NCI-H2196 (cell line): Measurements from ENCODE around the gene PTGES3.
"Not testable (repeated sequence)": the region's sequence is repeated elsewhere in the genome, so short reads cannot be mapped to it uniquely, and the experiment has no call there.

Source experiments
- DNase-seq: peaks from one replicate; lab custom pipeline; 2025; ENCODE audit not compliant: unreplicated experiment; lab: John Stamatoyannopoulos, UW

Gene PTGES3

DNA sequence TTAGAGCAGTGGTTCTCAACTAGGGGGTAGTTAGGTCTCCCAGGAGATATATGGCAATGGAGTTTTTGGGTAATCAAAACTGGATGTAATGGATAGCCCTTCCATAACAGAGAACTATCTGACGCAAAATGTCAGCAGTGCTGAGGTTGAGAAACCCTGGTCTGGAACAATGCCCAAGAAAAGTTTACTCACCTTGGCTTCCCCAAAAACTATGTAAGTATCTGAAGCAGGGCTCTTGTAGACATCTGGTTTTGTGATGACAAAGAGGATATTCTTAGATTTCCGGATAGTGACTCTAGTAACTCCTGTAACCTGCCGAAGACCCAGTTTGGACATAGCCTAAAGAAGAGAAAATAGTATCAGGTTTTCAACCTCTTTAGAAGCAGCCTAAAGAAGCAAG is 25.3 kb upstream of the PTGES3 start:
- DNase-seq, result no peak

DNA sequence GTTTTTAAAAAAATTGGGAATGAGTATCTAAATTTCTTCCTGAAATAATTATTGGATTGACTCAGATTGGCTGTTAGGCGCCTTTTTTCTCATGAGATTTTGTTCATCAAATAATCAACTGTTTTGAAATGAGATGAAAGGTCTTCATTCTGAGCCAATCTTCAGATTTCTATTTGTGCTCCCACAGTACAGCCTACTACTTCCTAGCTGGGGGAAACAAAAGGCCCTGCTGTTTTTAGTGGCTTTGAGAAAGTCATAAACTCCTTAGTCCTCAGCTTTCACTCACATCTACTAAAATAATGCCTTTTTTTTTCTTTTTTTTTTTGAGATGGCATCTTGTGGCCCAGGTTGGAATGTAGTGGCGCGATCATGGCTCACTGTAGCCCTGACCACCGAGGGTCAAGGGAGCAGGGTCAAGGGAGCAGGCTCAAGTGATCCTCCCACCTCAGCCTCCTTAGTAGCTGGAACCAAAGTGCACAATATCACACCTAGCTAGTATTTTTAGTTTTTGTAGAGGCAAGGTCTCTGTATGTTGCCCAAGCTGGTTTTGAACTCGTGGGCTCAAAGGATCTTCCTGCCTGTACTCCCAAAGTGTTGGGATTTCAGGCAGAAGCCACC is 21.8 kb upstream of the PTGES3 start:
- DNase-seq, result no peak

DNA sequence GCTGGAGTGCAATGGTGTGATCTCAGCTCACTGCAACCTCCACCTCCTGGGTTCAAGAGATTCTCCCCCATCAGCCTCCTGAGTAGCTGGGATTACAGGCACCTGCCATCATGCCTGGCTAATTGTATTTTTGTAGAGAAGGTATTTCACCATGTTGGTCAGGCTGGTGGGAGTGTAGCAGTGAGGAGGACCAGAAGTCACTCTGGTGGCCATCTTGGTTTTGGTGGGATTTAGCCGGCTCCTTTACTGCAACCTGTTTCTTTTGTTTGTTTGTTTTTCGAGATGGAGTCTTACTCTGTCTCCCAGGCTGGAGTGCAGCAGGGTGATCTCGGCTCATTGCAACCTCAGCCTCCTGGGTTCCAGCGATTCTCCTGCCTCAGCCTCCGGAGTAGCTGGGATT is 16.4 kb upstream of the PTGES3 start:
- DNase-seq, result not testable (repeated sequence)

DNA sequence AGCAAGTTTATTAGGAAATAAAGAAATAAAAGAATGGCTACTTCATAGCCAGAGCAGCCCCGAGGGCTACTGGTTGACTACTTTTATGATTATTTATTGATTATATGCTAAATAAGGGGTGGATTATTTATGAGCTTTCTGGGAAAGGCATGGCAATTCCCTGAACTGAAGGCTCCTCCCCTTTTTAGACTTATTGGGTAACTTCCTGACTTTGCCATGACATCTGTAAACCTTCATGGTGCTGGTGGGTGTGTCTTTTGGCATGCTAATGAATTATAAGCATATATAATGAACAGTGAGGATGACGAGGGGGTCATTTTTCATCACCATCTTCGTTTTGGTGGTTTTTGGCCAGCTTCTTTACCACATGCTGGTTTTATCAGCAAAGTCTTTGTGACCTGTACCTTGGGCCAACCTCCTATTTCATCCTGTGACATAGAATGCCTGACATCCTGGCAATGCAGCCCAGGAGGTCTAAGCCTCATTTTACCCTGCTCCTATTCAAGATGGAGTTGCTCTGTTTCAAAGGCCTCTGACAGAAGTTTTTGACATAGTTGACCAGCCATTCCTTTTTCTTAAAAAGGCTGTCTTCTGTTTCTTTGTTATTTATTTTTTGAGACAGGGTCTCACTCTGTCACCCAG is 11.1 kb upstream of the PTGES3 start:
- DNase-seq, result no peak

- no peak for DNase-seq
Measured at GRCh38 chr12:56695327-56696101, 7.4 kb upstream of the PTGES3 start.

GRCh38 chr12:56694161-56694560 is 6.1 kb upstream of the PTGES3 start:
- no peak for DNase-seq

GRCh38 chr12:56688846-56689109 is 694 bp upstream of the PTGES3 start:
- DNase-seq, result no peak

DNA sequence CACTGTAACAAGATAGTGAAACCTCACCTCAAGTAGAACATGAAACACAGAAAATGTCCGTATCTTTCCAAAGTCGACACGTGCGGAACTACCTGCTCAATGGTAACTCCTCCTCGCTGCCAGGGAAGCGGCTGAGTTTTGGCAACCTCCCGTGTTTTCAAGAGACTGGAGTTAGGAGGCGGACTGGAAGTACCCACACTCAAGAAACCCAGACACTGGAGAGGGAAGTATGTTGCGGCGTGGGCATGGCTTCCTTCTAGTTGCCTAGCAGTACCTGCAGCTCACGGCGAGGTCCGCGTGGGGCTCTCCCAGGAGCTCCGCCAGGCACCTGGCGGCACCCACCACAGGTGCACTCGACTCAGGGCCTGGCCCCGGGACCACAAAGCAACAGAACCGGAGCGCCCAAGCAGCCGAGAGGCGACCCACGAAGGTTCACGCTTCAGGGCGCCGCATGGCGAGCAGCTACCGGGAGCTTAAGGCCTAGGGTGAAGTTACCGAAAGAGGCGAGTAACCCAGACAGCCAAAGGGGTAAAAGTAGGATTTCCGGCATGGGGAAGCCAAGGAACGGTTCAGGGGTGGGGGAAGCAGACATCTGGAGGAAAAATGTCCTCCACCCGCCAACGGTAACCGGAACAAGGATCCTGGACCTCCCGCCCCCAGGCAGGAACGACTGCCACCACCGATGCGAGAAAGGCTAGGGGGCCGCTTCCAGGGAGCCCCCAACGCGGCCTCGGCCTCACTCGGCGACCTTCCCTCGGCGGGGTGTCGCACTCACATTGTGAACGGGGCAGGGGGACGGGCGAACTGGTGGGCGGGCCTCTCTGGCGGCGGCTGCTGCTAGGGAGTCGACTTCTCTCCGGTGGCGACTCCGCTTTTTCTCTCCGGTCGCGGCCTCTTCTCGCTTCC is 608 bp downstream of the PTGES3 start:
- no peak for DNase-seq

DNA sequence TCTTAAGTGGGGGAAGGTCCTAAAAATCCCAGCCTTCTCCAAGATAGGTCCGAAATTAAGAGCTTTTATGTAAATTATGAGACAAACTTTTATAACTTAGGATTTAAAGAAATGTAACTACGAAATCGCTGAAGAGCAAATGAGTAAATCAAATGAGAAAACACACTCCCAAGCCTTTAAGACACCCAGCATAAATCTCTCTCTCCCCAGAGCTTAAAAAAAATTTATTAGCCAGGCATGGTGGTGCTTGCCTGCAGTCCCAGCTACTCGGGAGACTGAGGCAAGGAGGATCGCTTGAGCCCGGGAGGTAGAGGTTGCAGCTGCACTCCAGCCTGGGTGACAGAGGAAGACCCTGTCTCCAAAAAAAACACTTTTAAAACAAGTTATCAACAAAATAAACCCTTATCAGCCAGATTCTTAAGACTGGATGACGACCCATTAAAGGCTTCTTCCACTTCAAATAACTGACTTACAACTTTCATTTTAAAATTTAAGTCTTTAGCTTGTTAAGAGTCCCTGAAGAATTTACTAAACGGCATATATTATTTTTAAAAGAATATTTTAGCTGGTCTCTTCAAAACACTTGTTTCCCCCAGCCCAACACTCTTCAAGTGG is 3.2 kb downstream of the PTGES3 start:
- DNase-seq, result no peak

- DNase-seq, result no peak
Measured at GRCh38 chr12:56682323-56682722, 5.8 kb downstream of the PTGES3 start.

- DNase-seq, result no peak
Measured at GRCh38 chr12:56679883-56680575, 8.1 kb downstream of the PTGES3 start.

GRCh38 chr12:56678852-56679251 is 9.2 kb downstream of the PTGES3 start:
- no peak for DNase-seq

- DNase-seq, result no peak
Measured at GRCh38 chr12:56677680-56678079, 10.4 kb downstream of the PTGES3 start.

DNA sequence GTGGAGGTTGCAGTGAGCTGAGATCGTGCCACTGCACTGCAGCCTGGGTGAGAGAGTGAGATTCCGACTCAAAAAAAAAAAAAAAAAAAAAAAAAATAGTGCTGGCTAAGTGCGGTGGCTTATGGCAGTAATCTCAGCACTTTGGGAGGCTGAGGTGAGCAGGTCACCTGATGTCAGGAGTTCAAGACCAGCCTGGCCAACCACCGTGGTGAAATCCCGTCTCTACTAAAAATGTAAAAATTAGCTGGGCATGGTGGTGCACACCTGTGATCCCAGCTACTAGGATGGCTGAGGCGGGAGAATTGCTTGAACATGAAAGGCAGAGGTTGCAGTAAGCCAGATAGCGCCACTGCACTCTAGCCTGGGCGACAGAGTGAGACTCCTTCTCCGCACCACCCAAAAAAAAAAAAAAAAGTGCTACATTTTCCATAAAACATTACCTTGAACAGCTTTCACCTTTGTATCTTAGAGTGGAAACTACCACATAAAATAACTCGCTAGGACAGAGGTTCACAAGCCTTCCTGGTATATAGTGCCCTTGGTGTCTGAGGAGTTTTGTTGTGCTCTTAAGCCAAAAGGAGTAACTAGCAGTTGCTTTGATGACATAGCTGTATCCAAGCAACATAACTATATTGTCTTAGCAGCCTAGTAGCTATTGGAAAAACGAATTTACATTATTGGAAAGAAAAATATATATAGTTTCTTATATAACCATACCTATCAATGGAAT is 11.1 kb downstream of the PTGES3 start:
- no peak for DNase-seq

GRCh38 chr12:56671608-56672007 is 16.5 kb downstream of the PTGES3 start:
- no peak for DNase-seq

DNA sequence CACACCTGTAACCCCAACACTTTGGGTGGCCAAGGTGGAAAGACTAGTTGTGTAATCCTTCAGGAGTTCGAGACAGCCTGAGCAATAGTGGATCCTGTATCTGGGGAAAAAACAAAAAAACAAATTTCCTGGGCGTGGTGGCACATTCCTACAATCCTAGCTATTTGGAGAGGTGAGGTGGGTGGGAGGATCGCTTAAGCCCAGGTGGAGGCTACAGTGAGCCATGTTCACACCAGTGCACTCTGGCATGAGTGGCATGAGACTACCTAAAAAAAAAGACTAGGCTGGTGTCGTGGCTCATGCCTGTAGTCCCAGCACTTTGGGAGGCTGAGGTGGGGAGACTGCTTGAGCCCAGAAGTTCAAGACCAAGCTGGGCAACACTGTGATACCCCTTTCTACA is 17.2 kb downstream of the PTGES3 start:
- DNase-seq, result no peak

DNA sequence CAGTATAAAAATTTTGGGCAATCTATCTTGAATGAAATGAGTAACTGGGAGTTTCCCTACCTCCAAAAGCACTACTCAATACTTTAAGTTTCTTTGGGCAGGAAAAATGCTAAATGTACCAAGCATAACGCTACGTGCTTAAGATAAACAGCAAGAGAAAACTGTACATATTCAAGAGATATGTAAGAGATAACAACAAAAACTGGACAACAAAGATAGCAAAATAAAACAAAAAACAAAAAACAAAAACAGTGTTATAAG is 20.0 kb downstream of the PTGES3 start:
- DNase-seq, result no peak

DNA sequence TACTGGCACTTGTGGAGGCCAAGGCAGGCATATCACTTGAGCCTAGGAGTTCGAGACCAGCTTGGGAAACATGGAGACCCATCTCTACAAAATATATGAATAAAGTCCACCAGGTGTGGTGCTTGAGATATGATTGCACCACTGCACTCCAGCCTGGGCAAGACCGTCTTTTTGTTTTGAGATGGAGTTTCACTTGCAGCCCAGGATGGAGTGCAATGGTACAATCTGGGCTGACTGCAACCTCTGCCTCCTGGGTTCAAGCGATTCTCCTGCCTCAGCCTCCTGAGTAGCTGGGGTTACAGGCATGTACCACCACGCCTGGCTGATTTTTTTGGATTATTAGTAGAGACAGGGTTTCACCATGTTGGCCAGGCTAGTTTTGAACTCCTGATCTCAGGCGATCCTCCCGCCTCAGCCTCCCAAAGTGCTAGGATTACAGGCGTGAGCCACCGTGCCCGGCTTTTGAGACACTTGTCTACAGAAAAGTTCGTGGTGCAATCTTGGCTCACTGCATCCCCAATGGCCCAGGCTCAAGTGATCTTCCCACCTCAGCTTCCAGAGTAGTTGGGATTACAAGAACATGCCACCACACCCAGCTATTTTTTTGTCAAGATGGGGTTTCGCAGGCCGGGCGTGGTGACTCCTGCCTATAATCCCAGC is 26.0 kb downstream of the PTGES3 start:
- no peak for DNase-seq

DNA sequence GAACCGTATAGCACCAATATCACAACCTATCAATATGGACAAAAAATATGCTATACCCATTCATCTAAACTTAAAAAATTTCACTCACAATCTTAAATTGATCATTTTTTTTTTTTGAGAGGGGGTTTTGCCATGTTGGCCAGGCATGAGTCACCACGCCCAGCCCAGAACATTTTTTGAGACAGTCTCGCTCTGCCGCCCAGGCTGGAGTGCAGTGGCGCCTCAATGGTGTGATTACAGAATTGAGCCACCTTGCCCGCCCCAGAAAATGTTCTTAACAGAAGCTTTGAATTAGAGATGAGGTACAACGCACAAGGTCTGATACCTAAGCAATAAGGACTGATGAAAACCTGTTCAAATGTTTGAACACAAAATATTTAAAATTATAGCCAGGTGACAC is 26.5 kb downstream of the PTGES3 start:
- no peak for DNase-seq

DNA sequence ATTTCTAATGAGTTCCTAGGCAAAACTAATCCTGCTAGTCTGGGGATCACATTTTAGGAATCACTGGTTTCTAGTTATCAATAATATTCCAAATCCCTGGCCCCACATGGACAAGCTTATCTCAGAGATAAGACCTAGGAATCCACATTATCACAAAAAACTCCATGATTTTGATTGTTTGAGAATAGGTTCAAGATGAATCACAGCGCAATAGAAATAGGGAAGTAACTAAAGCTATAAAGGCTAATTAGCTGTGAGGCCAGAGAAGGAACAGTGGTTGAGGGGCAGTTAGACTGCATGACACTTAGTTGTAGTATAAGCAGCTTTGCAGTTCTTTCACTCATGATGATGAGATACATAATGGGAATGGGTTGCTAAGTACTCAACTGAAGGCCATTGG is 29.2 kb downstream of the PTGES3 start:
- no peak for DNase-seq
